ENCODE measurements around the gene HAPLN1. TPM values are rescaled to one million over a fixed set of nuclear protein-coding genes. Genes with fewer than 3 reads are reported as not detected.

The HAPLN1 gene
- total RNA-seq, 2 donors from 2014 or later, result not detected

GRCh38 chr5:83703059-83703458 lies 17.6 kb downstream of the HAPLN1 start:
- no peaks in the 10 kb centered on the region for H3K27me3 ChIP-seq
- ATAC-seq, result no peak
- no peaks in the 10 kb centered on the region for H3K9me3 ChIP-seq
- no peak overlapping the region for H3K27ac ChIP-seq
- 40 to 59% methylated on average over 2 of the region's 2 CpGs for WGBS, 2 donors
- no peak for TF ChIP-seq CTCF (IDR thresholded peaks at IDR 0.05)
- TF ChIP-seq POLR2A (IDR thresholded peaks at IDR 0.05), result no peak
- no peaks in the 10 kb centered on the region for H3K36me3 ChIP-seq (replicated peaks in 1 of 2; ENCODE audit: insufficient read depth in 1 of 2, low read depth in 2 of 2)
- H3K4me1 ChIP-seq, result no peaks in the 10 kb centered on the region
- DNase-seq, result no peak
- intact Hi-C loops (cut with DNase I), result no loop called here
- no peak overlapping the region for H3K4me3 ChIP-seq

GRCh38 chr5:83701886-83702285 lies 18.8 kb downstream of the HAPLN1 start:
- H3K27ac ChIP-seq, result no peak overlapping the region
- DNase-seq, result no peak
- ATAC-seq, result no peak
- no peaks in the 10 kb centered on the region for H3K4me1 ChIP-seq
- intact Hi-C loops (cut with DNase I), result no loop called here
- no peak overlapping the region for H3K4me3 ChIP-seq
- WGBS, 2 donors, result 70 to 77% methylated on average over 6 of the region's 6 CpGs
- no peaks in the 10 kb centered on the region for H3K36me3 ChIP-seq (replicated peaks in 1 of 2; ENCODE audit: insufficient read depth in 1 of 2, low read depth in 2 of 2)
- TF ChIP-seq CTCF (IDR thresholded peaks at IDR 0.05), result no peak
- no peak for TF ChIP-seq POLR2A (IDR thresholded peaks at IDR 0.05)
- no peaks in the 10 kb centered on the region for H3K27me3 ChIP-seq
- no peaks in the 10 kb centered on the region for H3K9me3 ChIP-seq

GRCh38 chr5:83689881-83690280 lies 30.8 kb downstream of the HAPLN1 start:
- no peak for TF ChIP-seq CTCF (IDR thresholded peaks at IDR 0.05)
- TF ChIP-seq POLR2A (IDR thresholded peaks at IDR 0.05), result no peak
- no peak for ATAC-seq
- Histone ChIP-seq H3K36me3 (replicated peaks in 1 of 2; ENCODE audit: insufficient read depth in 1 of 2, low read depth in 2 of 2) (no peaks in the 10 kb centered on the region), H3K27ac (no peak overlapping the region), H3K4me3 (no peak overlapping the region), H3K9me3 (no peaks in the 10 kb centered on the region), H3K4me1 (no peaks in the 10 kb centered on the region), H3K27me3 (no peaks in the 10 kb centered on the region)
- intact Hi-C loops (cut with DNase I), result no loop called here
- no peak for DNase-seq
- 60 to 73% methylated on average over 1 of the region's 1 CpG for WGBS, 2 donors

- H3K27me3 ChIP-seq, result no peaks in the 10 kb centered on the region
- TF ChIP-seq CTCF (IDR thresholded peaks at IDR 0.05) (no peak), POLR2A (IDR thresholded peaks at IDR 0.05) (no peak)
- DNase-seq, result no peak
- intact Hi-C loops (cut with DNase I), result no loop called here
- ATAC-seq, result no peak
- WGBS, 2 donors, result 72 to 83% methylated on average over 4 of the region's 4 CpGs
- H3K4me3 ChIP-seq, result no peak overlapping the region
- H3K36me3 ChIP-seq (replicated peaks in 1 of 2; ENCODE audit: insufficient read depth in 1 of 2, low read depth in 2 of 2), result no peaks in the 10 kb centered on the region
- H3K27ac ChIP-seq, result no peak overlapping the region
- H3K4me1 ChIP-seq, result no peaks in the 10 kb centered on the region
- H3K9me3 ChIP-seq, result no peaks in the 10 kb centered on the region
These were observed 32.4 kb downstream of the HAPLN1 start for GRCh38 chr5:83688281-83688680.

- Histone ChIP-seq H3K36me3 (replicated peaks in 1 of 2; ENCODE audit: insufficient read depth in 1 of 2, low read depth in 2 of 2) (no peaks in the 10 kb centered on the region), H3K27me3 (no peaks in the 10 kb centered on the region), H3K4me1 (no peaks in the 10 kb centered on the region), H3K9me3 (no peaks in the 10 kb centered on the region), H3K4me3 (no peak overlapping the region), H3K27ac (no peak overlapping the region)
- no peak for ATAC-seq
- WGBS, 2 donors, result 53% methylated on average over 2 of the region's 2 CpGs
- DNase-seq, result no peak
- TF ChIP-seq CTCF (IDR thresholded peaks at IDR 0.05) (no peak), POLR2A (IDR thresholded peaks at IDR 0.05) (no peak)
- intact Hi-C loops (cut with DNase I), result no loop called here
These were observed 33.5 kb downstream of the HAPLN1 start for GRCh38 chr5:83687124-83687619.
